Measurements from ENCODE around the gene ARHGAP29. TPM values are rescaled to one million over a fixed set of nuclear protein-coding genes. Genes with fewer than 3 reads are reported as not detected.

Gene ARHGAP29
- total and polyA plus RNA-seq, 2 of the 8 experiments (the other 6 are each of a cell fraction or from before 2014, with no cell fraction given), result 0.57 to 3.2 TPM

- DNase-seq (ENCODE audit: low read depth in 1 of 2, low spot score in 2 of 2) (no peak), FAIRE-seq (no peak)
- no peaks in the 10 kb centered on the region for H3K4me1 ChIP-seq (replicated peaks in 1 of 4; ENCODE audit: control insufficient read depth in 3 of 4, insufficient read depth in 4 of 4, low read length in 3 of 4)
- CTCF ChIA-PET (ENCODE audit: partially characterized antibody), result interaction anchor here (0.6 kb wide), 1 partner anchor 14 kb away, joined by 6 read pairs; no protein-coding TSS in a partner anchor
- H2AK5ac ChIP-seq (ENCODE audit: low read depth, low read length), result no peak overlapping the region
- no peak overlapping the region for H2BK12ac ChIP-seq (ENCODE audit: low read depth, low read length)
- no peaks in the 10 kb centered on the region for H3K79me2 ChIP-seq (ENCODE audit: control insufficient read depth in 1 of 2, insufficient read depth in 2 of 2, low read length in 2 of 2)
- no peak overlapping the region for H3K56ac ChIP-seq (replicated peaks; ENCODE audit: insufficient read length, low read depth, low read length)
- no peak overlapping the region for H3K4me3 ChIP-seq (ENCODE audit: extremely low read depth in 1 of 4, insufficient read depth in 2 of 4, low read depth in 3 of 4, low read length in 4 of 4)
- no peak overlapping the region for H3K14ac ChIP-seq (ENCODE audit: insufficient read length)
- no peak overlapping the region for H4K8ac ChIP-seq (ENCODE audit: extremely low read depth, insufficient read depth, low read length)
- no peak overlapping the region for H2BK5ac ChIP-seq (ENCODE audit: low read depth, low read length)
- H3K9me3 ChIP-seq (ENCODE audit: insufficient read depth in 2 of 2, low read depth in 1 of 2, low read length in 1 of 2), result no peaks in the 10 kb centered on the region
- no peak overlapping the region for H2BK120ac ChIP-seq (replicated peaks; ENCODE audit: low read depth, low read length)
- no peaks in the 10 kb centered on the region for H4K20me1 ChIP-seq (replicated peaks in 1 of 2; ENCODE audit: control insufficient read depth in 1 of 2, insufficient read depth in 2 of 2, low read length in 2 of 2)
- no peak overlapping the region for H3K27ac ChIP-seq (ENCODE audit: low read depth, low read length)
- POLR2A ChIA-PET (ENCODE audit: partially characterized antibody), result no interaction called here
- no peaks in the 10 kb centered on the region; a peak in 1 of 8 replicates for H3K36me3 ChIP-seq (ENCODE audit: control insufficient read depth in 2 of 4, insufficient read depth in 4 of 4, low read length in 3 of 4)
- H3K4me2 ChIP-seq (ENCODE audit: insufficient read depth in 1 of 2, low read depth in 2 of 2, low read length in 2 of 2), result no peak overlapping the region
- no peak overlapping the region for H3K9ac ChIP-seq (replicated peaks in 1 of 4; ENCODE audit: extremely low read depth in 1 of 4, low read depth in 3 of 4, low read length in 3 of 4)
- no peak overlapping the region for H4K91ac ChIP-seq (replicated peaks; ENCODE audit: insufficient read length, low read length)
- no peak overlapping the region for H3K23ac ChIP-seq (ENCODE audit: insufficient read length)
- H2BK15ac ChIP-seq (ENCODE audit: low read length), result no peak overlapping the region
- no peaks in the 10 kb centered on the region for H3K23me2 ChIP-seq (ENCODE audit: low read depth, low read length)
- no peak overlapping the region for H3K4ac ChIP-seq (replicated peaks; ENCODE audit: insufficient read length, low read depth, low read length)
- H3K18ac ChIP-seq (ENCODE audit: extremely low read depth, low read length), result no peak overlapping the region
- no peak overlapping the region for H4K5ac ChIP-seq (ENCODE audit: insufficient read length, low read depth, low read length)
- no peaks in the 10 kb centered on the region for H3K27me3 ChIP-seq (replicated peaks in 1 of 4; ENCODE audit: control insufficient read depth in 3 of 4, extremely low read depth in 1 of 4, insufficient read depth in 3 of 4, low read length in 3 of 4)
- no peak overlapping the region for H2BK20ac ChIP-seq (ENCODE audit: low read length)
- no peaks in the 10 kb centered on the region for H3K79me1 ChIP-seq (ENCODE audit: low read depth, low read length)
- WGBS, 2 experiments (ENCODE audit: extremely low coverage in 1 of 2, insufficient coverage in 1 of 2, insufficient read length in 1 of 2, insufficient replicate concordance in 2 of 2, low coverage in 1 of 2, low lambda C conversion rate in 2 of 2, missing lambda C conversion rate in 1 of 2), result 85% methylated on average over 3 of the region's 3 CpGs; no CpG with 5 or more reads in 1 of the 2 experiments
- H2AFZ ChIP-seq (ENCODE audit: low read length), result no peak overlapping the region
- TF ChIP-seq MAX (IDR thresholded peaks at IDR 0.05) (no peak), JUN (IDR thresholded peaks at IDR 0.05; ENCODE audit: low read depth, low read length) (no peak), GABPA (IDR thresholded peaks at IDR 0.05; ENCODE audit: borderline replicate concordance, insufficient read depth, low read length) (no peak)
Measured at GRCh38 chr1:94207695-94208094, 29.7 kb downstream of the ARHGAP29 start.
